Measurements from ENCODE around the gene LSM14B.

DNA sequence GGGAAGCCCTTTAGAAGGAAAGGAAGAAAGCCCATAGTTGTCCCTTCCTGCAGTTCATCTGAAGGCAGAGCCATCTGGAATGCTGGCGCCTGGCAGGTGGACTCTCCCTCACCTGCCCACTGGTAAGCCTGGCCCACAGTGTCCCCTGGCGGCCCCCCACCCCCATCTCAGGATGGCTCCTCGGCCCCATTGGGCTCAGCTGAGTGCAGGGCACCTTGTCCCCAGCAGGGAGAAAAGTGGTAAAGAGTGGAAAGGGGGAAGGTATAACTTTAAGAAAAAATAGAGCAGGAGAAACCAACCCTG, 33.9 kb downstream of the LSM14B start:
- TF ChIP-seq, protein P1, sequence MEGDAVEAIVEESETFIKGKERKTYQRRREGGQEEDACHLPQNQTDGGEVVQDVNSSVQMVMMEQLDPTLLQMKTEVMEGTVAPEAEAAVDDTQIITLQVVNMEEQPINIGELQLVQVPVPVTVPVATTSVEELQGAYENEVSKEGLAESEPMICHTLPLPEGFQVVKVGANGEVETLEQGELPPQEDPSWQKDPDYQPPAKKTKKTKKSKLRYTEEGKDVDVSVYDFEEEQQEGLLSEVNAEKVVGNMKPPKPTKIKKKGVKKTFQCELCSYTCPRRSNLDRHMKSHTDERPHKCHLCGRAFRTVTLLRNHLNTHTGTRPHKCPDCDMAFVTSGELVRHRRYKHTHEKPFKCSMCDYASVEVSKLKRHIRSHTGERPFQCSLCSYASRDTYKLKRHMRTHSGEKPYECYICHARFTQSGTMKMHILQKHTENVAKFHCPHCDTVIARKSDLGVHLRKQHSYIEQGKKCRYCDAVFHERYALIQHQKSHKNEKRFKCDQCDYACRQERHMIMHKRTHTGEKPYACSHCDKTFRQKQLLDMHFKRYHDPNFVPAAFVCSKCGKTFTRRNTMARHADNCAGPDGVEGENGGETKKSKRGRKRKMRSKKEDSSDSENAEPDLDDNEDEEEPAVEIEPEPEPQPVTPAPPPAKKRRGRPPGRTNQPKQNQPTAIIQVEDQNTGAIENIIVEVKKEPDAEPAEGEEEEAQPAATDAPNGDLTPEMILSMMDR (IDR thresholded peaks at IDR 0.05) = no peak
- TF ChIP-seq POLR2A (IDR thresholded peaks at IDR 0.05) = no peak

All from Peyer's patch (tissue), 4 donors.